Vagina (tissue), 2 donors: ENCODE data around the gene LIN28B.

Source experiments
- POLR2A ChIP-seq, 2 donors: fragments of 450-650 bp; IDR thresholded peaks; one replicate each; pipeline ENCODE4 v1.6.1; 2017; ENCODE audit warnings: antibody characterized with exemption in 2 of 2, mild to moderate bottlenecking in 2 of 2, moderate library complexity in 2 of 2
- TF ChIP-seq, protein P1 (sequence below), 3 experiments: fragments of 450-650 bp in 2 of 3; fragments of 200-600 bp in 1 of 3; sonication (generic) in 1 of 3; IDR thresholded peaks; one replicate each; pipeline ENCODE4 v1.5.1; 2017 to 2019; ENCODE audit warnings: antibody characterized with exemption in 3 of 3, mild to moderate bottlenecking in 2 of 3, moderate library complexity in 2 of 3

DNA sequence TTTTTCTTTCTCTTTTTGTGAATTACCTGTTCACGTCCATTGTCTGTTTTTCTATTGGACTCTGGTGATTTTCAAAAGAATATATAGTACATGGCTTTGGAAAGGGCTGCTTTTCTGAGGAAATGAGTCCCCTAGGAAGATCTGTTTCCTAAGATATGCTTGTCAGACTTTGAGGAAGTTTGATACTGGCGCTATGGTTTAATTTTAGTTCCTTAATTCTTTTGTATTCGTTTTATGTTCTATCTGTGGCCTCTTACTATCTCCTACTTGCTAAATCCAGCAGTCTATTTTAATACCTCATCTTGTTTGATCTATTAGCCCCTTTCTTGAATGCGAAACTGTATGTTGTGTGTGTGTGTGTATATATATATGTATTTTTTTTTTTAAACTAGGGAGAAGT, 101.9 kb downstream of the LIN28B start:
- TF ChIP-seq, protein P1, sequence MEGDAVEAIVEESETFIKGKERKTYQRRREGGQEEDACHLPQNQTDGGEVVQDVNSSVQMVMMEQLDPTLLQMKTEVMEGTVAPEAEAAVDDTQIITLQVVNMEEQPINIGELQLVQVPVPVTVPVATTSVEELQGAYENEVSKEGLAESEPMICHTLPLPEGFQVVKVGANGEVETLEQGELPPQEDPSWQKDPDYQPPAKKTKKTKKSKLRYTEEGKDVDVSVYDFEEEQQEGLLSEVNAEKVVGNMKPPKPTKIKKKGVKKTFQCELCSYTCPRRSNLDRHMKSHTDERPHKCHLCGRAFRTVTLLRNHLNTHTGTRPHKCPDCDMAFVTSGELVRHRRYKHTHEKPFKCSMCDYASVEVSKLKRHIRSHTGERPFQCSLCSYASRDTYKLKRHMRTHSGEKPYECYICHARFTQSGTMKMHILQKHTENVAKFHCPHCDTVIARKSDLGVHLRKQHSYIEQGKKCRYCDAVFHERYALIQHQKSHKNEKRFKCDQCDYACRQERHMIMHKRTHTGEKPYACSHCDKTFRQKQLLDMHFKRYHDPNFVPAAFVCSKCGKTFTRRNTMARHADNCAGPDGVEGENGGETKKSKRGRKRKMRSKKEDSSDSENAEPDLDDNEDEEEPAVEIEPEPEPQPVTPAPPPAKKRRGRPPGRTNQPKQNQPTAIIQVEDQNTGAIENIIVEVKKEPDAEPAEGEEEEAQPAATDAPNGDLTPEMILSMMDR (IDR thresholded peaks at IDR 0.05): no peak
- no peak for TF ChIP-seq POLR2A (IDR thresholded peaks at IDR 0.05)
